Common myeloid progenitor, CD34-positive (primary cell): ENCODE results near the gene HDGFL3.
A peak's percentile ranks its signal among the peaks of the same experiment; 100 is the strongest.

Source experiments
- CTCF ChIA-PET: fragments of 350-600 bp; sonication (Branson Sonifier 250); formaldehyde crosslinking; loops from one replicate; lab custom pipeline; 2021; ENCODE audit warnings: antibody characterized with exemption; lab: Charles Lee
- POLR2A ChIA-PET: fragments of 350-600 bp; sonication (Branson Sonifier 250); formaldehyde crosslinking; loops from one replicate; lab custom pipeline; 2021; ENCODE audit warnings: antibody characterized with exemption; lab: Charles Lee
- DNase-seq, 3 donors: peaks; one replicate each; pipeline versions ENCODE4 v3.0.0 to v3.0.0-alpha.2; 2013
- H3K27ac ChIP-seq, 2 experiments: 1 replicate in 1 of 2; 2 replicates in 1 of 2; pipeline ENCODE4 v1.7.0; 2013; ENCODE audit warnings: inconsistent platforms in 2 of 2, low read length in 2 of 2, mild to moderate bottlenecking in 2 of 2, low read depth in 1 of 2, moderate library complexity in 1 of 2; ENCODE audit not compliant: severe bottlenecking in 2 of 2, insufficient read depth in 1 of 2, poor library complexity in 1 of 2
- H3K27me3 ChIP-seq, 5 experiments: replicated peaks in 2 of 5; 1 replicate in 3 of 5; 2 replicates in 2 of 5; pipeline versions ENCODE4 v1.6.1 to v1.7.0; 2013; ENCODE audit warnings: low read length in 4 of 5, mild to moderate bottlenecking in 2 of 5, moderate library complexity in 2 of 5, inconsistent platforms in 1 of 5; ENCODE audit not compliant: insufficient read depth in 5 of 5, control insufficient read depth in 4 of 5
- H3K36me3 ChIP-seq, 4 experiments: 1 replicate in 2 of 4; 2 replicates in 2 of 4; pipeline versions ENCODE4 v1.6.1 to v1.7.0; 2013; ENCODE audit warnings: low read length in 3 of 4, control low read depth in 1 of 4, mild to moderate bottlenecking in 1 of 4; ENCODE audit not compliant: control insufficient read depth in 4 of 4, insufficient read depth in 4 of 4
- H3K4me1 ChIP-seq, 4 experiments: 1 replicate in 3 of 4; 2 replicates in 1 of 4; pipeline versions ENCODE4 v1.6.1 to v1.7.1; 2013; ENCODE audit warnings: low read length in 3 of 4, mild to moderate bottlenecking in 3 of 4, control low read depth in 1 of 4, inconsistent platforms in 1 of 4, moderate library complexity in 1 of 4; ENCODE audit not compliant: control insufficient read depth in 4 of 4, insufficient read depth in 4 of 4; ENCODE audit errors: control extremely low read depth in 1 of 4
- H3K4me3 ChIP-seq, 7 experiments: 1 replicate in 4 of 7; 2 replicates in 3 of 7; pipeline versions ENCODE4 v1.5.1 to v1.7.0; 2013; ENCODE audit warnings: mild to moderate bottlenecking in 7 of 7, low read length in 6 of 7, moderate library complexity in 6 of 7, inconsistent platforms in 2 of 7, low read depth in 2 of 7, control low read depth in 1 of 7; ENCODE audit not compliant: insufficient read depth in 4 of 7, control insufficient read depth in 1 of 7; ENCODE audit errors: extremely low read depth in 1 of 7
- H3K9me3 ChIP-seq, 5 experiments: 1 replicate in 4 of 5; 2 replicates in 1 of 5; pipeline versions ENCODE4 v1.6.1 to v1.7.1; 2013; ENCODE audit warnings: low read length in 4 of 5, mild to moderate bottlenecking in 2 of 5, inconsistent platforms in 1 of 5, low read depth in 1 of 5, moderate library complexity in 1 of 5; ENCODE audit not compliant: control insufficient read depth in 4 of 5, insufficient read depth in 2 of 5; ENCODE audit errors: control extremely low read depth in 1 of 5
- WGBS: methylation state at CpG from one replicate; pipeline ENCODE4 v1.1.5; 2013; ENCODE audit not compliant: insufficient coverage; 5-methylcytosine and 5-hydroxymethylcytosine counted together

The HDGFL3 gene

GRCh38 chr15:83081256-83082014 is 126.2 kb downstream of the HDGFL3 start:
- H3K9me3 ChIP-seq = peaks cover 0 to 4% (median 0%) of the 10 kb centered on the region in 5 experiments
- peaks cover 0 to 2% (median 0%) of the 10 kb centered on the region in 5 experiments for H3K27me3 ChIP-seq
- ChIA-PET POLR2A (no interaction called here), CTCF (interaction anchor here (1.1 to 1.8 kb wide), 3 partner anchors 13 to 27 kb away, joined by 4 to 7 read pairs (median 5); partner anchors contain the start of gene BTBD1)
- 87% methylated on average over 4 of the region's 5 CpGs for WGBS
- no peaks in the 10 kb centered on the region for H3K36me3 ChIP-seq
- no peak overlapping the region for H3K27ac ChIP-seq
- peak in 1 of 3 donors; percentile 49 for DNase-seq
- peaks cover 0 to 5% (median 0%) of the 10 kb centered on the region in 4 experiments for H3K4me1 ChIP-seq
- H3K4me3 ChIP-seq = no peak overlapping the region

- H3K27me3 ChIP-seq = peaks cover 0 to 2% (median 0%) of the 10 kb centered on the region in 5 experiments
- no peak overlapping the region for H3K4me3 ChIP-seq
- H3K36me3 ChIP-seq = no peaks in the 10 kb centered on the region
- no peak for DNase-seq
- POLR2A ChIA-PET = no interaction called here
- H3K9me3 ChIP-seq = peaks cover 0 to 11% (median 5%) of the 10 kb centered on the region in 5 experiments
- WGBS = 92% methylated on average over 5 of the region's 7 CpGs
- CTCF ChIA-PET = interaction anchor here (1.6 kb wide), 1 partner anchor 11 kb away, joined by 6 read pairs; no protein-coding TSS in a partner anchor
- no peaks in the 10 kb centered on the region for H3K4me1 ChIP-seq
- H3K27ac ChIP-seq = no peak overlapping the region
These were observed 128.9 kb downstream of the HDGFL3 start for GRCh38 chr15:83078712-83079111.
